IMR-90 (cell line): ENCODE results near the gene TRPV3.

Source experiments
- BHLHE40 ChIP-seq: fragments of 150-350 bp; IDR thresholded peaks from 2 replicates; pipeline ENCODE4 v1.6.1; 2016; ENCODE audit warnings: mild to moderate bottlenecking, low read depth, low read length
- CEBPB ChIP-seq: IDR thresholded peaks from 2 replicates; pipeline ENCODE4 v1.6.1; 2012; ENCODE audit warnings: low read depth, low read length, improper control_type of control experiment
- CHD1 ChIP-seq: IDR thresholded peaks from 2 replicates; pipeline ENCODE4 v1.6.1; 2012; ENCODE audit warnings: low read depth, low read length, improper control_type of control experiment
- MAZ ChIP-seq: IDR thresholded peaks from 2 replicates; pipeline ENCODE4 v1.6.1; 2012; ENCODE audit warnings: low read depth, mild to moderate bottlenecking, low read length, improper control_type of control experiment, moderate library complexity, borderline replicate concordance
- MXI1 ChIP-seq: IDR thresholded peaks from 2 replicates; pipeline ENCODE4 v1.6.1; 2012; ENCODE audit warnings: low read depth, mild to moderate bottlenecking, low read length, moderate library complexity, borderline replicate concordance
- POLR2A ChIP-seq: IDR thresholded peaks from 2 replicates; pipeline ENCODE4 v1.6.1; 2012; ENCODE audit warnings: mild to moderate bottlenecking, low read depth, low read length
- RAD21 ChIP-seq: IDR thresholded peaks from 2 replicates; pipeline ENCODE4 v1.6.1; 2012; ENCODE audit warnings: low read length, improper control_type of control experiment
- RCOR1 ChIP-seq: IDR thresholded peaks from 2 replicates; pipeline ENCODE4 v1.6.1; 2012; ENCODE audit warnings: mild to moderate bottlenecking, low read length, improper control_type of control experiment; ENCODE audit not compliant: insufficient replicate concordance
- RFX5 ChIP-seq: IDR thresholded peaks from 2 replicates; pipeline ENCODE4 v1.8.0; 2012; ENCODE audit warnings: low read depth, mild to moderate bottlenecking, low read length, moderate library complexity
- SMC3 ChIP-seq: fragments of 150-350 bp; IDR thresholded peaks from 2 replicates; pipeline ENCODE4 v1.6.1; 2016; ENCODE audit warnings: low read depth, mild to moderate bottlenecking, antibody characterized with exemption, low read length, moderate library complexity
- USF2 ChIP-seq: fragments of 150-350 bp; IDR thresholded peaks from 2 replicates; pipeline ENCODE4 v1.6.1; 2017; ENCODE audit warnings: mild to moderate bottlenecking, antibody characterized with exemption, low read length, low read depth
- TF ChIP-seq, protein P1 (sequence below): conservative IDR thresholded peaks from 2 replicates; pipeline ENCODE4 v1.5.1; 2012; ENCODE audit warnings: mild to moderate bottlenecking, low read depth, low read length, improper control_type of control experiment

DNA sequence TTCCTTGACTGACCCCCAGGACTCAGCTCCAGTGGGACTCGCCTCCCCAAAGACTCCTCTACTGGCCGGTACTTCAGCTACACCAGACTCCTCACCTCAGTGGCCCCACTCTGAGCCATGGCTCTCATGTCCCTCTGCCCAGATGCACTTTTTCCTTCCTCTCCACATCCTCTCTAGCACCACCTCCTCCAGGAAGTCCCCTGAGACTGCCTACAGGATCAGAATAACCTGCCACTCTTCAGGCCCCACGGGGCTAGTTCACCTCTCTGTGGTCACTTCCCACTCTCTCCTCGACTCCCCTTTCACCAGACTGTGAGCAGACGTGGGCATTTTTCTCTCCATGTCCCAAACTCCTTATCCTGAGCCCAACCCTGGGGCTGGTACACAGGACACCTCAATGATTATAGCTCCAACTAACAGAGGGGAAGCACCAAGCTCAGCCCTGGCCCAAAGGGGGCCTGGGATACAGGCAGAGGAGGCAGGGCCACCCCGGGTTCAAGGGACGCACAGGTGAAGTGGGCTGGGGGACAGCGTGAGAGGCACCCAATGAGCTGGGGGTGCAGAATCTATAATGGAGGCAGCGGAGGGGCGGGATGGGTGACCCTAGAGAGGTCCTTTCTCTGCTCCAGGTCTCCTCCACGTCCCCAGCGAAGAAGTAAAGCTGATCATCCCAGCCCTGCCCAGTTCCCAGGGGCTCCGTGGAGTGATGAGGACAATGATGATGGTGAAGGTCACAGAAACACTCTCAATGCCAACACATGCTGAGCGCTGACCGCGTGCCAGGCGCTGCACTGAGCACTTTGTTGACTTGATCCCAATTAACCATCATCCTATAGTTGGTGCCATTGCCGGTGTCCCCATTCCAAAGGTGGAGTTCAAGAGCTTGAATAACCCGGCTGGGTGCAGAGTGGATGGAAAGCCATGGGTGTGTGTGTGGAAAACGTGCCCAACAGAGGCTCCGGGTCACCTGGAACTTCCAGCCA lies 3.9 kb downstream of the TRPV3 start:
- no peak for TF ChIP-seq RAD21
- TF ChIP-seq BHLHE40: no peak
- no peak for TF ChIP-seq USF2
- TF ChIP-seq, protein P1, sequence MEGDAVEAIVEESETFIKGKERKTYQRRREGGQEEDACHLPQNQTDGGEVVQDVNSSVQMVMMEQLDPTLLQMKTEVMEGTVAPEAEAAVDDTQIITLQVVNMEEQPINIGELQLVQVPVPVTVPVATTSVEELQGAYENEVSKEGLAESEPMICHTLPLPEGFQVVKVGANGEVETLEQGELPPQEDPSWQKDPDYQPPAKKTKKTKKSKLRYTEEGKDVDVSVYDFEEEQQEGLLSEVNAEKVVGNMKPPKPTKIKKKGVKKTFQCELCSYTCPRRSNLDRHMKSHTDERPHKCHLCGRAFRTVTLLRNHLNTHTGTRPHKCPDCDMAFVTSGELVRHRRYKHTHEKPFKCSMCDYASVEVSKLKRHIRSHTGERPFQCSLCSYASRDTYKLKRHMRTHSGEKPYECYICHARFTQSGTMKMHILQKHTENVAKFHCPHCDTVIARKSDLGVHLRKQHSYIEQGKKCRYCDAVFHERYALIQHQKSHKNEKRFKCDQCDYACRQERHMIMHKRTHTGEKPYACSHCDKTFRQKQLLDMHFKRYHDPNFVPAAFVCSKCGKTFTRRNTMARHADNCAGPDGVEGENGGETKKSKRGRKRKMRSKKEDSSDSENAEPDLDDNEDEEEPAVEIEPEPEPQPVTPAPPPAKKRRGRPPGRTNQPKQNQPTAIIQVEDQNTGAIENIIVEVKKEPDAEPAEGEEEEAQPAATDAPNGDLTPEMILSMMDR: no peak
- TF ChIP-seq POLR2A: no peak
- no peak for TF ChIP-seq CEBPB
- TF ChIP-seq CHD1: no peak
- no peak for TF ChIP-seq RCOR1
- no peak for TF ChIP-seq MAZ
- TF ChIP-seq RFX5: no peak
- TF ChIP-seq MXI1: no peak
- TF ChIP-seq SMC3: no peak
